ENCODE results near the gene C1orf232. TPM values are rescaled to one million over a fixed set of nuclear protein-coding genes. Genes with fewer than 3 reads are reported as not detected.

The C1orf232 gene
- total and polyA plus RNA-seq, 2 experiments from 2014 or later, result not detected

DNA sequence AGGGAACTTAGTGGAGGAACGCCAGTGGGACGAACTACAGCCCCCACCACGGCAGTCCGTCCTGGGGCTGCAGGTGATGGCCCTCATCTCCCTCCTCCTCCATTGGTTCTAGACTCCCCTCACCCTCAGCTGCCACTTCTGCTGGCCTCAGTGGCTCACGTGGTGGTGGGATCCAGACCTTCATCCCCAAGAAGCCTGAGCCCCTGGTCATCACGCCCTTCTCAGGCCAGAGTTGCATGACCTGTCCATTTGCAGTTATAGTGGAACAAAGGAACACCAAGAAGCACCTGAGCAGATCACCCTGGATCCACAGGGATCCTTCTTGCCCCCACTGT lies 22.8 kb downstream of the C1orf232 start:
- H3K4me3 Mint-ChIP-seq, result no peak overlapping the region
- no peak overlapping the region for H3K27ac Mint-ChIP-seq
- no peaks in the 10 kb centered on the region for H3K79me2 ChIP-seq (replicated peaks; ENCODE audit: insufficient read depth)
- H3K27me3 ChIP-seq (ENCODE audit: insufficient read depth), result peaks cover 48% of the 10 kb centered on the region
- no peaks in the 10 kb centered on the region for H3K9me2 ChIP-seq (ENCODE audit: insufficient read depth)
- H3K9me3 Mint-ChIP-seq, result no peaks in the 10 kb centered on the region
- H3K4me1 Mint-ChIP-seq, result no peaks in the 10 kb centered on the region
- no peak overlapping the region for H3K4me2 ChIP-seq
- H4K20me1 ChIP-seq (replicated peaks; ENCODE audit: insufficient read depth), result no peaks in the 10 kb centered on the region
- peaks cover 17% of the 10 kb centered on the region for H3K27me3 Mint-ChIP-seq (ENCODE audit: insufficient read depth, low read depth, poor library complexity)
- no peaks in the 10 kb centered on the region for H3K36me3 Mint-ChIP-seq (ENCODE audit: low read depth)
- no peaks in the 10 kb centered on the region for H3K4me1 ChIP-seq (ENCODE audit: insufficient read depth)
- TF ChIP-seq EZH2phosphoT487 (IDR thresholded peaks at IDR 0.05; ENCODE audit: unreplicated experiment) (no peak), EZH2 (IDR thresholded peaks at IDR 0.05; ENCODE audit: low read depth, unreplicated experiment) (no peak), CREB1 (CRISPR knock-in tag; IDR thresholded peaks at IDR 0.05; ENCODE audit: low read depth) (no peak), STAT1 (IDR thresholded peaks at IDR 0.05; ENCODE audit: unreplicated experiment) (no peak), POLR2AphosphoS5 (IDR thresholded peaks at IDR 0.05; ENCODE audit: low read depth) (no peak), ZNF331 (CRISPR knock-in tag; IDR thresholded peaks at IDR 0.05; ENCODE audit: low read depth) (no peak), JUNB (IDR thresholded peaks at IDR 0.05; ENCODE audit: unreplicated experiment) (no peak), ZNF114 (CRISPR knock-in tag; IDR thresholded peaks at IDR 0.05) (no peak), NANOG (IDR thresholded peaks at IDR 0.05; ENCODE audit: borderline replicate concordance) (no peak), REST (IDR thresholded peaks at IDR 0.05; ENCODE audit: unreplicated experiment) (no peak), ZNF462 (CRISPR knock-in tag; IDR thresholded peaks at IDR 0.05) (no peak)
- TF ChIP-seq, protein P1, sequence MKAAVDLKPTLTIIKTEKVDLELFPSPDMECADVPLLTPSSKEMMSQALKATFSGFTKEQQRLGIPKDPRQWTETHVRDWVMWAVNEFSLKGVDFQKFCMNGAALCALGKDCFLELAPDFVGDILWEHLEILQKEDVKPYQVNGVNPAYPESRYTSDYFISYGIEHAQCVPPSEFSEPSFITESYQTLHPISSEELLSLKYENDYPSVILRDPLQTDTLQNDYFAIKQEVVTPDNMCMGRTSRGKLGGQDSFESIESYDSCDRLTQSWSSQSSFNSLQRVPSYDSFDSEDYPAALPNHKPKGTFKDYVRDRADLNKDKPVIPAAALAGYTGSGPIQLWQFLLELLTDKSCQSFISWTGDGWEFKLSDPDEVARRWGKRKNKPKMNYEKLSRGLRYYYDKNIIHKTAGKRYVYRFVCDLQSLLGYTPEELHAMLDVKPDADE (IDR thresholded peaks at IDR 0.05), result no peak
- TF ChIP-seq, protein P2, sequence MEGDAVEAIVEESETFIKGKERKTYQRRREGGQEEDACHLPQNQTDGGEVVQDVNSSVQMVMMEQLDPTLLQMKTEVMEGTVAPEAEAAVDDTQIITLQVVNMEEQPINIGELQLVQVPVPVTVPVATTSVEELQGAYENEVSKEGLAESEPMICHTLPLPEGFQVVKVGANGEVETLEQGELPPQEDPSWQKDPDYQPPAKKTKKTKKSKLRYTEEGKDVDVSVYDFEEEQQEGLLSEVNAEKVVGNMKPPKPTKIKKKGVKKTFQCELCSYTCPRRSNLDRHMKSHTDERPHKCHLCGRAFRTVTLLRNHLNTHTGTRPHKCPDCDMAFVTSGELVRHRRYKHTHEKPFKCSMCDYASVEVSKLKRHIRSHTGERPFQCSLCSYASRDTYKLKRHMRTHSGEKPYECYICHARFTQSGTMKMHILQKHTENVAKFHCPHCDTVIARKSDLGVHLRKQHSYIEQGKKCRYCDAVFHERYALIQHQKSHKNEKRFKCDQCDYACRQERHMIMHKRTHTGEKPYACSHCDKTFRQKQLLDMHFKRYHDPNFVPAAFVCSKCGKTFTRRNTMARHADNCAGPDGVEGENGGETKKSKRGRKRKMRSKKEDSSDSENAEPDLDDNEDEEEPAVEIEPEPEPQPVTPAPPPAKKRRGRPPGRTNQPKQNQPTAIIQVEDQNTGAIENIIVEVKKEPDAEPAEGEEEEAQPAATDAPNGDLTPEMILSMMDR (conservative IDR thresholded peaks at IDR 0.05; ENCODE audit: low read depth in 2 of 2), result no peak
- H3F3A ChIP-seq (replicated peaks; ENCODE audit: low read depth), result no peaks in the 10 kb centered on the region
- no peak for ATAC-seq
- no peak overlapping the region for H3K27ac ChIP-seq (ENCODE audit: low read depth)
- H3K36me3 ChIP-seq (ENCODE audit: insufficient read depth), result no peaks in the 10 kb centered on the region
- no peak overlapping the region for H2AFZ ChIP-seq
- no peak overlapping the region for H3K4me3 ChIP-seq
- DNase-seq (ENCODE audit: low spot score), result no peak
